ENCODE data around the gene DHFR2.
"Not testable (repeated sequence)": the region's sequence is repeated elsewhere in the genome, so short reads cannot be mapped to it uniquely, and the experiment has no call there.

The DHFR2 gene

DNA sequence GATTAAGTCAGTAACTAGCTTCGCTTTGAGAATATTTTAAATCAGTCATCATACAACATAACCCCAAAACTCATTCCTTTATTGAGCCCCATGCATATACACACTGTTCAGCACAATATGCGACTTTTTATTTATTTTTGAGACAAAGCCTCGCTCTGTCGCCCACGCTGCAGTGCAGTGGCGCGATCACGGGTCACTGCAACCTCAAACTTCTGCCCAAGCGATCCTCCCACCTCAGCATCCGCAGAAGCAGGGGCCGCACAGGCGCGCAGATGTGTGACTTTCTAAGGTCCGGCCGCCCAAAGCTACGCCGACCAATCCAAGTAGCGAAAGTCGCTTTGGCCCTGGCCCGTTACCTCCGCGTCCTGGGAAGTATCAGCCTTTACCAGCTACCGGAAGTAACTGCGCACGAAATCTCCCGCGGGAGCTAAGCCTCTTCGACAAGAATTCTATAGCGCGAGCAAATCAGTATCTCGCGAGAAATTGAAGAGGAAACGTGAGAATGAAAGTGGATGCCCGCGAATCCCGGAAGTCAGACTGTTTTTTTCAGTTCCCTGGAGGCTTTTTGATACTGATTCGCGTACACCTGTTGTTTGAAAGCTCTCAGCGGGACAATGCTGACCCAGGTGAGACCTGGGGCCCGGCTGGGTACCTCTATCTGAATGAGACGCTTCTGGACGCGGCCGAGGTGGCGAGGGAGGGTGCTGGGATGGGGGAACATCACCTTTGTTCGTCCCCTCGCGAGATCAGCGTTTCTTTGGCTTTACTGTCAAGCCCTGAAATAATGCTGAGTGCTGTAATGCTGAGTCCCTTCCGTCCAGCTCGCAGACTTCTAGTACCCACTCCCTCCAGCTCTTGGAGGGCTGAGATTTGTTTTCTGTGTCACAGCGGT is at the start of gene DHFR2, which contains the start of gene NSUN3:
DHFR2 (minus strand) TSS at position 404 of the 892 bp plus-strand sequence. CDS start 1,405 bp downstream, outside the sequence.
NSUN3 (plus strand) TSS at position 549 of the 892 bp plus-strand sequence; CDS start at position 615, 66 bp downstream.
- DNase-seq: peak; percentile 84

DNA sequence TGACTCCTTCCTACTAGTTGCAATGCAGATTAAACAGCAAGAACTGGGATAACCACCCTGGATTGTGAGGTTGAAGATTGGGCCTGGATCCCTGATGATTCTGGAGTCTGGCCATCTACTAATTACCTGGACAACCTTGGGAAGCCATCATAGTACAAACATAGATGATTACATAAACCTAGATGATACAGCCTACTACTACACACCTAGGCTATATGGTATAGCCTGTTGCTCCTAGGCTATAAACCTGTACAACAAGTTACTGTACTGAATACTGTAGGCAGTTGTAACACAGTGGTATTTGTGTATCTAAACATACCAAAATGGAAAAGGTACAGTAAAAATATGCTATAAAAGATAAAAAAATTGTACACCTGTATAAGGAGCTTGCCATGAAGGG is 48.1 kb upstream of the DHFR2 start:
- no peak for DNase-seq

DNA sequence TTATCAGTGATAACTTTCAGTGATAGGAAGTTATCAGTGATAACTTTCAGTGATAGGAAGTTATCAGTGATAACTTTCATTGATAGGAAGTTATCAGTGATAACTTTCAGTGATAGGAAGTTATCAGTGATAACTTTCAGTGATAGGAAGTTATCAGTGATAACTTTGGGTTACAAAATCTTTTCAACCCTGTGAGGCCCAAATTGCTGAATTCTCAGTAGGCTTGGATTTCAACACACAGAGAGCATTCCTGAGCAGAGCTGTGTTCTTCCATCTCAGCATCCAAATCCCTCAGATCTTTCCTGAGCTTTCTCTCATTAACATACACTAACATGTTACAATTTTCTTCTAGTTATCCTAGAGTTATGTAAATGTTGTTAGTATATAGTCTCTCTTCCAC is 47.5 kb upstream of the DHFR2 start:
- DNase-seq: not testable (repeated sequence)

DNA sequence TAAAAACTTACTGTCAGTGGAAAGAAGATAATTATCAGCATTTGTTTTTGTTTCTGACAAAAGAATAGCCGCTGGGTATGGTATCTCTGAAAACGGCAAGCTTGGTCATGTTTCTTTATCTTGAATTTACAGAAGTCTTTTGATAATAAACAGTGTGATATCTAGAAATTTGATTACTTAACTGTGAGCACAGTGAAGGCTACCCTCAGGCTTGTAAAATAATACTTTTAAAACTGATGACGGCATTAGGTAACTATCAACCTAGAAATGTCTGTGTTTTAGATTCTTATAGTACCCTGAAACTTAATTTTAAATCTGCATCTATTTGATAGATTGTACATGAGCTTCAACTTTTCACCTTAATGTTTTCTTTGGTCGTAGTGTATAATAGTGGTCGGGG is 43.6 kb upstream of the DHFR2 start:
- DNase-seq: no peak

DNA sequence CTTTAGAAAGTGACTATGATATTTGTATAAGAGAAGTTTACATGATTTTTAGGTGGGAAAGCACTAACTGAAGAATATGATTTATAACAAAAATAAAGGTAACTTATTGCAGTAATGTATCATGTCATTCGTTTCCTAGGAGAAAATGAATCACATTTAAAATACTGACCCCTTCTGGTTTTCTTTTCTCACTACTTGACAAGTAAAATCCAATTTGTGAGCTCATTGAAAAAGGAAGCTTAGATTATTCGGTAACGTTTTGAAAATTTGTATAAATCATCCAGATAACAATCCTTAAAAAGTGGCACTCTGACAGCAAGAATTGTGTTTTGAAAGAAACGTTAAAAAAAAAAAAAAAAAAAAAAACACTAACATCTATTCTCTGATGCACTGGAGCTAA is 39.1 kb upstream of the DHFR2 start:
- DNase-seq: no peak

DNA sequence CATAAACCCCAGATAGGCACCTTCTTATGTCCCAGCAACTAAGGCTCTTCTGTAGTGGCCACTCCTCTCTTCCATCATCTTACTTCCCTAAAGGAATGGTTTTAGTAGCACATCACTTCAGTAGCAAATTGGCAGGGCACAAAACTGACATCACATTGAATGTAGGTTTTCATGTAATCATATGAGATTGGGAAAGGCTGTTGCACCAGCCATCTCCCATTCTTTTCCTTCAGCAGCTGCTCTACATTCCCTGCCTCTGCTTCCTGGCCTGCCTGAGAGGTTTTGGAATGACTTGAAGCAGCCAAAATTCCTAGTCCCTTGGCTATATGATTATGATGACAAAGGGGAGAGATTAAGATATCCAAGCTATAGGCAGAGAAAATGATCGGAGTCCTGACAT is 36.6 kb upstream of the DHFR2 start:
- DNase-seq: no peak

DNA sequence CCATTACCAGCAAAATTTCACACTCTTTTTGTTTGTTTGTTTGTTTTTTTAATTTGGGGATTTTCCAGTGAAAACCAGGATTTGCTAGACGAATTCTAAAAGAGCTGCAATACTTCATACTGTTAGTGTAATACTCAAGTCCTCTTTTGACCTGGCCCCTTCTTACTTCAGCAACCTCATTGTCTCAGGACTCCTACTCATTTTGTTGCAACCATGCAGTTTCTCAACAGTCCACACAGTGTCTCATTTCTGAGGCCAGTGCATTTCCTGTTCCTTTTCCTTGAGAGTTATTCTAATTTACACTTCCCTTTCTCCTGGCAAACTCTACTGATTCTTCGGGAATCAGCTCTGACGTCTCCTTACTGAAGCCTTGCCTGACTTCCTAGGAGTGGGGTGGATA is 35.7 kb upstream of the DHFR2 start:
- DNase-seq: no peak

DNA sequence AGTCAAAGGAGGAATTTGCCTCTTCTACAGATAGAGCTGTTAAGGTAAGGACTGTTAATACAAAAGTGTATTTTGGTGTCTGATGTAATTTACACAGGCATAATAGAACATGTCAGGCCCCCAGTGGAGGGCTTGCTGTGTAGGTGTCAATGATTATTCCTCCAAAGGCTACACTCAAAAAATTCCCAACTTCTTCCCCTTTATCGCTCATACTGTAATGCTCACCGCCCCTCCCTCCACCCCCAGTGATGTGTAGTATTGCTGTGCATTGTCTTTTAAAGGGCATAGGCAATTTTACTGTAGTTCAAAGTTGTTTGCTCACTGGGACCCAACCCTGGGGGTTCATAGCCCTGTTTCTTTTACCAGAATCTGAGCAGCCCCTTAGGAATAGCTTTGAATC is 32.4 kb upstream of the DHFR2 start:
- DNase-seq: no peak

DNA sequence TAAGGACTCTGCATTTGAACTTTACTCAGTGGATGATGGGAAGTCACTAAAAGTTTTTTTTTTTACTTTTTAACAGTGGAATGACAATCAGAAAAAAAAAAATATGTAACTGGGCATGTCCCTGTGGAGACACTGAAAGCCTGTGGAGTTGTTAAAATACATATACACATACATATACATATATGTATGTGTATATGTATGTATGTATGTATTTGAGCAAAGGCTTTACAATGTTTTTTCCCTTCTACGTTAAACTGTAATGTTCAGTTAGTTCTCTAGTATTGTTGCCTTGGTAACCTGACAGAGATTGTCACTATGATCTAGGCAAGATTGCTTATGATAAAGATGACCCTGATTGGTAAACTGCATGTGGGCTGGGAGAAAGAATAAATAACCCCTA is 30.4 kb upstream of the DHFR2 start:
- no peak for DNase-seq

DNA sequence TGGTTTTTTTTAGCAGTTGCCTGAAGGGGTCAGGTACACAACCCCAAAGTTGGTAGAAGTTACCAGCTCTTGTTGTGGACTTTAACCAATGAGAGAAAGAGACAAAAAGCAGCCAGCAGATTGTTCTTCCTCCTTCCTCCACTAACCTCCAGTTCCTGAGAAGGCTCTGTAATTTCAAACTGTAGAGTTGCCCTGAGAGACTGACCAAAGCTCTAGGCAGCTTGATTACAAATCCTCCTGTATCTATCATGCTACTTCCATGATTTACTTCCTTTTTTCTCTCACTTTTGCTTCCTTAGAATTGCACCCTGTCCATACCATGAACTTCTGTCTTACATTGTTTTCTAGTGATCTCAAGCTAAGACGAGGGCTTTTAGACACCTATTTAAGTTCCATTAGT is 29.4 kb upstream of the DHFR2 start:
- no peak for DNase-seq

DNA sequence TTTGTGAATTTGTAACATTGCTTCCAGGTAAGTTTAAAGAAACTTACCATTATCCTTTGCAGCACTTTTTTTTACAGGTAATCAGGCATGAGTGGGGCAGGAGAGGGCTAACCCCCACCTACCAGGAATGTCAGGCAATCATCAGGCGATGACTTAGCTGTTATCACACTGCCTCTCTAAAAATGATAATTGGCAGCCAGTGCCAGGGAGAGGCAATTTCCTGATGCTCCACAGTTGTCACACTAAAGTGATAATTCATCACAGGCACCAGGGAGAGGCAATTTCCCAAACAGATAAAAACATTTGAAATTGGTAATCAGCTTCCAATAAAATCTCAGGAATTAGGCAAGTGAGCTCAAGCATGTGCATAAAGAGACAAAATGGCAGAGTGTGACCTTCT is 26.4 kb upstream of the DHFR2 start:
- DNase-seq: no peak

DNA sequence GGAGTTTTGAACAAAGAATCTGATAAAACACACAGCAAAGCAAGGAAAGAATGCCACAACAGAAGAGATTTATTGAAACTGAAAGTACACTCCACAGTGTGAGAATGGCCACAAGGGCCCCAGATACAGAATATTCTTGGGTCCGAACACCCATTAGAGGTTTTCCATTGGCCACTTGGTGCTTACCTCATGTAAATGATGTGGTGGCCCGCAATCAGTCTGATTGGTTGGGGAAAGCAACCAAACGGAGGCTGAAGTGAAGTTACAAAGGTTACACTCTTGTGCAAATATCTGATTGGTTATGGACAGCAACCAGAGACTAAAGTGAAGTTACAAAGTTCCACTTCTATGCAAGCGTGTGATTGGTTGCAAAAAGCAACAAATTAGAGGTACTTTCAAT is 20.5 kb upstream of the DHFR2 start:
- DNase-seq: no peak

DNA sequence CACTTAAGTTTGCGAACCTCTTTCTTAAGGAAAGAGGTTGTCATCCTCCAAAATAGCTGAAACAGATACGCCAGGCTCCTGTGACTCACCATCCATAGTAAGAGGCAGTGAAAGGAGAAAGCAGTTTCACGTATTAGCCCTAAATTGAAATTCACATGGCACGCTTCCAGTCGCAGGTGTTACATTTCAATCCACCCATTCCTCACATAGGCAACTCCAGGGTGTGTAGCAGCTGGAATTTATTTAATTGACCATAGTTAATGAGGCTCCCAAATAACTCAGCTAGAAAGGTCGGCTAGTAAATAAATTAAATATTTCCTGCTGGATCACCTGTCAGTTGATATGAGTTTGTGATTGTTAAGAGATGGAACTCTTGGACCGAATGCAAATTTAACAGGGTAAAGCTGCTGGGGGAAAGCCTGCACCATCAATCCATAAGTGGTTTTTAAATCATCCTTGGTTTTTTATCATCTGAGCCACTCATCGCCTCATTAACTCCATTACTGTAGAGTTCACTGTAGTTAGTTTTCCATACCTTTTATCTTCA is 19.7 kb upstream of the DHFR2 start:
- no peak for DNase-seq

DNA sequence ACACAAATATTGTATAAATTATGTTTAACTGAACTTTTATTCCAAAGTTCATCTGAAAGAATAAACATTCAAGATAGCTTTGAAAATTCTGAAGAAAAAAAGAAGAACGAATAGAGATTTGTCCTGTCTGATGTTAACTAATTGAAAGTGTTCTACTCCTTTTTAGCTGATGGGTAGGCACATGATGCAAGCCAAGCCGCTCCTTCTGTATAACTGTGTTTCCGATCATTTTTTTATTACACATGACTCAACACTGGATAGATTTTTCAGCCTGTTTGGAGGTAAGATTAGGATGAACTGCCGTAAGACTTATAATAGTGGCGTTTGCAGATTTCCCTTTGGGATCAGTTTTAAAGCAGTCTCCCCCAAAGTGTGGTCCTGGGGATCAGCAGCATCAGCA is 19.2 kb upstream of the DHFR2 start:
- no peak for DNase-seq

DNA sequence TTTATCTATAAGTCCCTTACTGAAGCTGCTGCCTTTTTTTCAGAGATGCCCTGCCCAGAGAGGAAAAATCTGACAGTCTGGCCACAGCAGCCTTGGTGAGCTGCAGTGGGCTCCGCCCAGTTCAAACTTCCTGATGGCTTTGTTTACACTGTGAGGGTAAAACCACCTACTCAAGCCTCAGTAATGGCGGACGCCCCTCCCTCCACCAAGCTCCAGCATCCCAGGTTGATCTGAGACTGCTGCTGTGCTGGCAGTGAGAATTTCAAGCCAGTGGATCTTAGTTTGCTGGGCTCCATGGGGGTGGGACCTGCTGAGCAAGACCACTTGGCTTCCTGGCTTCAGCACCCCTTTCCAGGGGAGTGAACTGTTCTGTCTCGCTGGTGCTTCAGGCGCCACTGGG is 17.8 kb upstream of the DHFR2 start:
- DNase-seq: peak; percentile 36

DNA sequence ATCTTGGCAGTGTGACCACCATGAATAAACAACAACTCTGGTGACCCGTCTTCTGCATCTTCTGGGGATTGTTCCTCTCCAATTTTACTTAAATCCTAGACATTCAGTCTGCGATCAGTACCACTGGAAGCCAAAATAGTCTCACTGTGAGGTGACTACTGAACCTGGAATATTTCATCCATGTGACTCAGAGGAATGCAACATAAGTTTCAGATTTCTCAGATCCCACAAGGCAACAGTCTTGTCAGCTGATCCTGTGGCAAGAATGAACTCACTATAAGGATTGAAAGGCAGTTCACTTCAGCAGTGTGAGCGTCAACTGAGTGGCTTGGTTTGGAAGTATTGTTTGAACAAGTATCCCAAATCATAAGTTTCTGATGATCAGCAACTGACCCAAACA is 13.3 kb upstream of the DHFR2 start:
- no peak for DNase-seq

DNA sequence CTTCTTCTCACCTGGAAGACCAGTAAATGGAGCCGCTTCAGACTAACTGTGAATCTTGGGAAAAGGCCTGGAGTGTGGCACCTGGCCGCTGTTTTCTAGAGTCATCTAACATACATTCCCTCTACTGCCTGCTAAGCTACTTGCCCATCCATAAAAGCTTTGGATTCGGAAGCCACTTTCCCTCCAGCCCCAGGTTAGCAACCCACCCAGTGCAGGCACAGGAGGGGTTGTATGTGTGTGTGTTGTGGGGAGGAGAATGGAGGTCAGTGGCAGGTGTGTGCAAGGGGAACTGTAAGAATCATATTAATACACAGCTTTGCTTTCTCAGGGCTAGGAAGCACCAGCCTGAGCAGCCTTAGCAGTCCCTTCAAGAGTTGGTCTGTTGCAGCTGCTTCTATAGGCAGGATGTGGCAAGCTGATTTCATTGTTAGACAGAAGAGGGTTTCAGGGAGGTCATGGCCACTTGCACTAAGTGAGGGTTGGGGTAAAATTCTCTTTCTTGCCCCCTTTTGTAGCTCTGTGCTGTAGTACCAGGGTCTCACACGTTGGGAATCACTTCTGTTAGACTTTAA is 9.1 kb upstream of the DHFR2 start:
- DNase-seq: no peak

DNA sequence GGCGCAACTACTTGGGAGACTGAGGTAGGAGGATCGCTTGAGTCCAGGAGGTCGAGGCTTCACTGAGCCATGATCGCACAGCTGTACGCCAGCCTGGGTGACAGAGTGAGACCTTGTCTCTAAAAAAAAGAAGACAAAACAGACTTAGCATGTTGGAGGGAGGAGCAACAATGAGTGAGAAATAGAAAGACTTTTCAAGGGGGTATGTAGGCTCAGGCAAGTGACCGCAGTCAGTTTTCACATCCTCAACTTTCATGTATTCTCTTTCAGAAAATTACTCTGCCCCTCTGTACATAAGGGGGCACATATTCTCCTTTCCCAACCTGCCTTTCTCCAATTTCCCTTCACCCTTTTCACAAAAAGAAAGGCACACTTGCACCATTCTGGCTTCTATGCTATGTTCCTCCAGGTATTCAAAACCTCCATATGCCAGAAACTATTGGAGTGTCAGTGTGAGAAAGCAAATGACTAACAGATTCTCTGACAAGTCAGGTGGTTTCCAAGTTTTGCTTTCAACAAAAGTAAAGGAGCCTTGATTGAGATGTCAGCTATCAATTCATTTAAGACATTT is 7.7 kb upstream of the DHFR2 start:
- DNase-seq: no peak

DNA sequence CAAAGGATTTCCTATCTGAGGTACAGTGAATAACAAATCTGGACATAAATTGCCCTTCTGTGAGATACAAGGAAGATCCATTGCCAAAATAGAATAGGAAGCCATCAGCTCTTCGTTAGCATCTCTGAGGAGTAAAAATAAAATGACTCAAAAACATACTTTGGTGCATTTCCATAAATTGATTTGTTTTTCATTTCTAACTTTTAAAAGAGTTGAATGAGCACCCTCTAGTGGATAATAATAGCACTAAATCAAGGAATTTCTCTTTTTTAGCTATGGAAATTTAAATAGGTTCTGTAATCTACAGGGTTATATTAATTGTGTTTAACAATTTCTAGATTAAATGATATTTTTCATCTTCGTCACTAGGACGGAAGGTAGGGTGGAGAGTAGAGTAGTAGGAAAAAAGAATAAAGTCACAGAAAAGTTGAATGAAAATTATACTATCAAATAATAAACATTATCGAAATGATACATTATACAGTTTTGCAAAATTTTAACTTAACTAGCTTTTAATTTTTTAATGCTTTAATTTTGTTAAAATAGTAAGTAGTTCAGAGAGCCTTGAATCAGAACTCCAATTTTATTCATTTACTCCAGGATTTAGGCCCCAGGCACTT is 6.6 kb upstream of the DHFR2 start:
- no peak for DNase-seq

DNA sequence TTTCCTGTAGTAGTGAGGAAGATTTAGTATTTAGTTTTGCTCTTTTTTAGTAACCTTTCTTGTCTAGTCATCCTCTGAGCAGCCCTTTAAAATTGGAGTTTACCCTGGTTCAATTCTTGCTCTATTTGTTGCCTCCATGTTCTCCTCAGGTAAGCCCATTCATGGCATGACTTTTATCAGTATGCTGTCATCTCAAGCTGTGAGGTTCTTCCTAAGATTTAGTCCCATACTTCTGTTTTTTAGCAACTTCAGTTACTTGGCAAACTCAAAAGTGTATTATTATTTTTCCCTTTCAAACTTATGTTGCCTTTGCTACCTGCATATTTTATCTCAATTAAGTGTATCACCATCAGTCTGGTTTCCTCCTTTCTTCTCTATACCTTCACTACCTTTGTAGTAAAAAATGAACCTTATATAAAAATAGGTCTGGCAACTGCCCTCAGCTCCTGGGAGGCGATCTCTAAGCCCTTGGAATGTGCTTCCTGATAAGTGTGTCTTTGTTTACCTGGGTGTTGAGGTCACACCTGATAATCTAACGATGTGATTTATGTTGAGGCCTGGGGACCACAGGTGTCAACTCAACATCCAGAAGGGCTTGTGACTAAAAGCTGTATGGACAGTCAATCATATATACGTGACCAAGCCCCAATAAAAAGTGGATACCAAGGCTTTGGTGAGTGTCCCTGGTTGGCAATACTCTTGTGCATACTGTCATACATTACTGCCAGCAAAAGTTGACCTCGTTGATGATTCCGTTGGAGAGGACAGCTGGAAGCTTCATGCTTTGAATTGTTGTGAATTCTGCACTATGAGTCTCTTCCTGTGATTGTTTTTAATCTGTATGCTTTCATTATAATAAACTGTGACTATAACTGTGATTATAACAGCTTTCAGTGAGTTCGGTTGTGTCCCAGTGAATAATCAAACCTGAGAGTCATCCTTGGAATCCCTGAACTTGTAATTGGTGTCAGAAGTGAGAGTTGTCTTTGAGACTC is 4.1 kb upstream of the DHFR2 start:
- no peak for DNase-seq

DNA sequence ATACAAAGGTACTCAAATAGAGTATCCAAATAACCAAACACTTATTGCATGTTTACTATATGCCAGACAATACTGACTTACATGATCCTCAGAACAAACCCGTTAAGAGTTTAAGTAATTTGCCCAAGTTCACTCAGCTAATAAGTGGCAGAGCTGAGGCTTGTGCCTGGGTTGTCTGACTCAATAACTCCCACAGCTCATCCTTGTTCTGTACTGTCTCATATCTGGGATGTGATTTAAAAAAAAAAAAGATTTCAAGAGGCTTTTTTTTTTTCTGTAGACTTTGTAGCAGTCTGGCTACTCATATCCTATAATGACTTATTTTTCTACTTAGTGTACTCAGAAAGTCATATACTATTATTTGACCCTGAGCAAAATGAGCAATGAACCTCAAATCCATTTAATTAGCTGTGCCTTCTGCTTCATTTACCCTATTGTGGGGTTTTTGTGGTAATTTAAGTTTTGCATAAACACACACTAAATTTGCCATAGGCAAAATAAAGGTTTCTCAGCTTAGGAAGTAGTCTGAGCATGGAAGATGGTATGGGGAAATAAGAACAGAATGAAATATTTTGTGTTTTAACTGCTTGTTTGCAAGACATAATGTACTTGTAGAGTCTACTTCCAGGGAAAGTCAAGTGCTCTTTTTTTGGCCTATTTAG is 3.2 kb upstream of the DHFR2 start:
- DNase-seq: no peak

DNA sequence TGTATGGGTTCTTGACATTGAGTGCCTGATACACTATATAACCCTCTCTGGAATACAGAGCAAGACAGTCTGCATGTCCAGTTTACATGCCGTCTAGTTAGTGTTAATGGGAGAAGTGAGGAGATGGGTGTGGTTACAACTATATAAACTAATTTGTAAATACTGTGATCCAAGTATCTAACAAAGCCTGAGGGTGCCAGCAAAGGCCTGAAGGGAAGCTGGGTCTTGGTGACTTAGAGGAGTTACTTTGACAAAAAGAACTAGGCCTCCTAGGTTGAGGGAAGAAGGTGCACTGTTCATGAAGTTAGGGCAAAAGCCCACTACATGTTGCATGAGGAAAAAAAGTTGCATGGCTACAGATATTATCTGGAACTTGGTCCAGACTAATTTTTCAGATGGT is 2.4 kb upstream of the DHFR2 start:
- no peak for DNase-seq
